OCI-LY7 (cell line): ENCODE results near the gene MYMX. TPM values are rescaled to one million over a fixed set of nuclear protein-coding genes. Genes with fewer than 3 reads are reported as not detected.

Experiments used
- BruUV-seq: library from RNA; stranded (reverse); fragments of 400-500 nt; replicated peaks from 2 replicates; lab custom pipeline; 2021; lab: Mats Ljungman, UMichigan
- CTCF ChIA-PET: fragments of 300-600 bp; sonication (Branson Sonifier 250); formaldehyde crosslinking; loops from one replicate; lab custom pipeline; 2022; ENCODE audit warnings: antibody characterized with exemption; ENCODE audit not compliant: unreplicated experiment; lab: Charles Lee
- POLR2A ChIA-PET: fragments of 300-600 bp; sonication (Branson Sonifier 250); formaldehyde crosslinking; loops from one replicate; lab custom pipeline; 2022; ENCODE audit warnings: antibody characterized with exemption; lab: Charles Lee
- DNase-seq: peaks from one replicate; pipeline ENCODE4 v3.0.0-alpha.2; 2015; ENCODE audit warnings: low spot score
- H2AFZ ChIP-seq: fragments of 200-600 bp; sonication (generic), shearing (Covaris generic); 2 replicates; pipeline ENCODE4 v1.6.1; 2014; ENCODE audit warnings: mild to moderate bottlenecking, antibody characterized with exemption, low read length, moderate library complexity
- H3K27ac ChIP-seq: fragments of 200-600 bp; sonication (generic); 2 replicates; pipeline ENCODE4 v1.5.1; 2014; ENCODE audit warnings: mixed run types, low read depth, mild to moderate bottlenecking, moderate library complexity, low read length, inconsistent platforms; ENCODE audit not compliant: poor library complexity, severe bottlenecking
- H3K36me3 ChIP-seq: fragments of 200-600 bp; sonication (generic); 2 replicates; pipeline ENCODE4 v1.6.1; 2014; ENCODE audit warnings: mild to moderate bottlenecking, antibody characterized with exemption, low read length, moderate library complexity, mixed read lengths; ENCODE audit not compliant: insufficient read depth
- H3K4me1 ChIP-seq: fragments of 200-600 bp; sonication (generic); 2 replicates; pipeline ENCODE4 v1.5.1; 2014; ENCODE audit warnings: mild to moderate bottlenecking, low read length; ENCODE audit not compliant: insufficient read depth, poor library complexity, severe bottlenecking
- H3K4me2 ChIP-seq: fragments of 200-600 bp; sonication (generic); 2 replicates; pipeline ENCODE4 v1.6.1; 2014; ENCODE audit warnings: mild to moderate bottlenecking, low read length
- H3K4me3 ChIP-seq: fragments of 200-600 bp; sonication (generic); 2 replicates; pipeline ENCODE4 v1.5.1; 2014; ENCODE audit warnings: mild to moderate bottlenecking, low read depth, low read length; ENCODE audit not compliant: poor library complexity, severe bottlenecking
- H3K79me2 ChIP-seq: fragments of 200-600 bp; sonication (generic); 2 replicates; pipeline ENCODE4 v1.6.1; 2016; ENCODE audit warnings: low read depth, mild to moderate bottlenecking, low read length, moderate library complexity, mixed read lengths; ENCODE audit not compliant: insufficient read depth
- H3K9me2 ChIP-seq: fragments of 200-600 bp; sonication (generic); 2 replicates; pipeline ENCODE4 v1.6.1; 2016; ENCODE audit warnings: mild to moderate bottlenecking, low read length, mixed read lengths; ENCODE audit not compliant: insufficient read depth
- H3K9me3 ChIP-seq: fragments of 200-600 bp; sonication (generic); 2 replicates; pipeline ENCODE4 v1.6.1; 2014; ENCODE audit warnings: mild to moderate bottlenecking, mixed run types, low read length, mixed read lengths
- H4K20me1 ChIP-seq: fragments of 200-600 bp; sonication (generic); 2 replicates; pipeline ENCODE4 v1.6.1; 2014; ENCODE audit warnings: mild to moderate bottlenecking, antibody characterized with exemption, low read length, moderate library complexity, mixed read lengths; ENCODE audit not compliant: insufficient read depth
- CTCF ChIP-seq: fragments of 200-600 bp; sonication (generic); conservative IDR thresholded peaks from 2 replicates; pipeline ENCODE4 v1.5.1; 2014; ENCODE audit warnings: mild to moderate bottlenecking, antibody characterized with exemption, low read length, moderate library complexity, mixed read lengths
- EZH2phosphoT487 ChIP-seq: fragments of 200-600 bp; sonication (generic); IDR thresholded peaks from 2 replicates; pipeline ENCODE4 v1.6.1; 2018; ENCODE audit warnings: low read depth, borderline replicate concordance, mild to moderate bottlenecking, mixed run types, antibody characterized with exemption, low read length, moderate library complexity, mixed read lengths
- intact Hi-C: fragments of 100-400 bp; cut with micrococcal nuclease; formaldehyde crosslinking; loops from one replicate; pipeline ENCODE4 v1.10.0; 2022; ENCODE audit not compliant: unreplicated experiment
- total RNA-seq, 2 experiments: library from RNA; depleted of rRNA in 1 of 2; stranded (reverse); fragments of >200 nt in 1 of 2; shearing (Covaris generic) in 1 of 2; gene quantifications; 2 replicates each; pipeline ENCODE4 v1.2.3, GENCODE V29; 2014 to 2022

MYMX gene
- total RNA-seq, 2 experiments from 2014 or later: not detected

GRCh38 chr6:44262467-44263353 lies 46.0 kb downstream of the MYMX start:
- ChIA-PET CTCF (interaction anchor here (0.6 to 1.5 kb wide), 3 partner anchors 16 to 38 kb away, joined by 3 to 4 read pairs (median 3); partner anchors contain the start of gene HSP90AB1), POLR2A (interaction anchor here (0.6 to 4.3 kb wide), 4 partner anchors 15 to 758 kb away, joined by 3 to 22 read pairs (median 4); partner anchors contain the start of gene HSP90AB1)
- Histone ChIP-seq H3K27ac (peak overlapping the region; percentile 85), H4K20me1 (no peaks in the 10 kb centered on the region), H3K4me1 (peaks cover 60% of the 10 kb centered on the region), H3K36me3 (peaks cover 55% of the 10 kb centered on the region), H2AFZ (no peak overlapping the region), H3K4me3 (peak overlapping the region; percentile 86), H3K9me3 (no peaks in the 10 kb centered on the region), H3K79me2 (peaks cover 41% of the 10 kb centered on the region), H3K4me2 (peak overlapping the region; percentile 96), H3K9me2 (no peaks in the 10 kb centered on the region)
- no TSS peak for BruUV-seq
- no peak for DNase-seq
- no peak for TF ChIP-seq CTCF
- no peak for TF ChIP-seq EZH2phosphoT487
- intact Hi-C loops: no loop called here

GRCh38 chr6:44263354-44264100 lies 46.8 kb downstream of the MYMX start:
- Histone ChIP-seq H3K27ac (peak overlapping the region; percentile 85), H3K4me1 (peaks cover 58% of the 10 kb centered on the region), H2AFZ (no peak overlapping the region), H3K9me2 (no peaks in the 10 kb centered on the region), H3K36me3 (peaks cover 47% of the 10 kb centered on the region), H3K79me2 (peaks cover 41% of the 10 kb centered on the region), H4K20me1 (no peaks in the 10 kb centered on the region), H3K9me3 (no peaks in the 10 kb centered on the region), H3K4me3 (peak overlapping the region; percentile 86), H3K4me2 (peak overlapping the region; percentile 96)
- ChIA-PET POLR2A (interaction anchor here (1.0 to 4.3 kb wide), 2 partner anchors 16 to 18 kb away, joined by 3 to 22 read pairs; partner anchors contain the start of gene HSP90AB1), CTCF (interaction anchor here (0.6 to 1.0 kb wide), 2 partner anchors 18 to 29 kb away, joined by 3 to 4 read pairs; no protein-coding TSS in a partner anchor)
- TF ChIP-seq EZH2phosphoT487: no peak
- no peak for TF ChIP-seq CTCF
- intact Hi-C loops: loop anchor here (1.0 to 2.0 kb wide), 2 partner anchors 17 to 39 kb away; no protein-coding TSS in a partner anchor
- BruUV-seq: no TSS peak
- DNase-seq: peak; percentile 40
